ENCODE data around the gene OSBPL10. TPM values are rescaled to one million over a fixed set of nuclear protein-coding genes. Genes with fewer than 3 reads are reported as not detected.

Gene OSBPL10
- total and polyA plus RNA-seq, 2 donors, result 58.0 to 62.4 TPM

DNA sequence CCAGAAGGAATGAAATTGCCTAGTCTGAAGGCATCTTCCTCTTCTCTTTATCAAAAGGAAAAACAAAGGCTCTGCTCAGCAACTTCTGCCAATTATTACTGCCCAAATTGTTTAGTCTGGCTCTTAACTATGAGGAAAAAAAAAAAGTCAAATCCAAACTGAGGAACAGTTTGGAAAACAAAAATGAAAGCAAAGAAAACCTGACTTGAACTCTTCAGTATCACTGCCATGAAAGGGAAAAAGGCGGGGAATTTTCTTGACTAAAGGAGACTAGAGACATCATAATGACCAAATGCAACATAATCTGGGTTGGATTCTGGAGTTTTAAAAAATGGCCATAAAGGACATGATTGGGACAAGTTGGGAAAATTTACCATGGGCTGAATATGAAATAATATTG lies 292.1 kb downstream of the OSBPL10 start:
- Histone ChIP-seq H3K4me1 (ENCODE audit: insufficient read depth) (no peaks in the 10 kb centered on the region), H3K27ac (ENCODE audit: low read depth) (no peak overlapping the region), H3K36me3 (ENCODE audit: insufficient read depth) (no peaks in the 10 kb centered on the region), H3K4me3 (ENCODE audit: low read depth, low read length) (no peak overlapping the region)
- WGBS, result 85% methylated on average over 1 of the region's 1 CpG
- DNase-seq (ENCODE audit: extremely low spot score), result no peak

DNA sequence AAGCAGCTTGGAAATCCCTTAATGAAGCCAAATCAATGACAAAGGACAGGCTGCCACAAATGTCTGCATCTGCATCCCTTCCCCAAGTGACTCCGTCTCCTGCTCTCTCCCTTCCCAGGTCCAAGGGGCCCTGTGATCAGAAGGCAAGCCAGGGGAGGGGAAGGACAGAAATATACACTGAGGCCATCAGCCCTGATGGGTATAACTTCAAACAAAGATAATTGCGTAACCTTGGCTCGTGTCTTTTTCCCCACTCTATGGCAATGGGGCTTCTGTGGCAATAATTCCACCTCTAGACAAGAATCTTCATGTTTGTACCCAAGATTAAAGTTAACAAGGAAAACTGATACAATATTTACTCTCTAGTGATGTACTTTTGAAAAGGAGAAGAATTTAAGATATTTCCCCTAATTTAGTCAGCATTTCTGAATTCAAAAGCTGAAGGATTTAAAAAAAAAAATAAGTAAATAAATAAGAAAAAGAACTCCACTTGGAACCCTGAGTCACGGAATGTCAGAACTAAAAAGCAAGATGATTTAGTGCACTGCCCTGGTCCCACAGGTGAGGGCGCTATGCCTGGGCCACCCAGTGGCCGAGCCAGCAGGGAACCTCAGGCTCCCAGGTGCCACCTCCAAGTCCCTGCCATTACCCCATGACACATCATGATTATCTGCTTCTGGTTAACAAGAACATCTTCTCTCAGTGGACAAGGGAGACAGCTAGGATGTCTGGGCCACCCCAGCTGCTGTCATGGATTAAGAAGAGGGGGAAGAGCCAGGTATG lies 293.9 kb downstream of the OSBPL10 start:
- DNase-seq (ENCODE audit: extremely low spot score), result no peak
- WGBS, result 91% methylated on average over 6 of the region's 6 CpGs

DNA sequence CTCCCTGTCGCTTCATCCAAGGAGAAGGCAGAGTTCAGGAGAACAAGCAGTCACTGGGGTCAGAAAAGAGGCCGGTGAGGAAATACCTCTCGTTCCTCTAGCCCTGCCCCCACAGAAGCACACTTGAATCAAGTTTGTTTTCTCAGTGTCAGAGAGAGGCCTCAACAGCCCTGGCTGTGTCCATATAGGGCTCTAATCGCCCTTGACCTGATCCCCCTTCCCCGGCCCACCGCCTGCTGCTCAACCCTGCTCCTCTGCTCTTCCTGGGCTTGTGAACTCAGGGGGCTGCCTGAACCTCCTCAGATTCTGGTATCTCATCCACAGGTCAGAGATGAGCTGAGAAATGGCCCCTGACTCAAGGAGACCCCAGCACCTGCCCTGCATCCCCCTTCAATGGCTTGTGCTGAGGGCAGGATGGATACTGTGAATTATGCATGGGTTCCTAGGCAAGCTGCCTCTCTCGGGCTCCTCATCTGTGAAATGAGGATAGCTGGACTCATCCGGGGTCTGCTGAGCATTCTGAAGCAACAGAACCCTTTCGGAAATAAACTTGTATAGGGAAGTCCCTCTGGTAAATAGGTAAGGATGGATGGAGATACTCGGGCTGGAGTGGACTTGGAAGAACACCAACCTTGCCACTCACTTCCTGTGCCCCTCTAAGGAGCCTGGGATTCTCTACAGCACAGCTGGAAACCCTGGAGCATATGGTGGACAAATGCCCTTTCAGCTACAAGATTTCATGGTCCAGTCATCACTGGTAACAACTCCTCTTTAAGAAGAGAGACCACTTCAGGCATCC lies 300.8 kb downstream of the OSBPL10 start:
- Histone ChIP-seq H3K27ac (ENCODE audit: low read depth) (no peak overlapping the region), H3K4me1 (ENCODE audit: insufficient read depth) (no peaks in the 10 kb centered on the region), H3K36me3 (ENCODE audit: insufficient read depth) (no peaks in the 10 kb centered on the region), H3K4me3 (ENCODE audit: low read depth, low read length) (no peak overlapping the region)
- 79% methylated on average over 10 of the region's 10 CpGs for WGBS
- no peak for DNase-seq (ENCODE audit: extremely low spot score)

More for the DNA sequence above, 293.9 kb downstream of the OSBPL10 start:
- H3K4me3 ChIP-seq (ENCODE audit: low read depth, low read length), result no peak overlapping the region
- H3K4me1 ChIP-seq (ENCODE audit: insufficient read depth), result no peaks in the 10 kb centered on the region
- H3K36me3 ChIP-seq (ENCODE audit: insufficient read depth), result no peaks in the 10 kb centered on the region
- no peak overlapping the region for H3K27ac ChIP-seq (ENCODE audit: low read depth)

DNA sequence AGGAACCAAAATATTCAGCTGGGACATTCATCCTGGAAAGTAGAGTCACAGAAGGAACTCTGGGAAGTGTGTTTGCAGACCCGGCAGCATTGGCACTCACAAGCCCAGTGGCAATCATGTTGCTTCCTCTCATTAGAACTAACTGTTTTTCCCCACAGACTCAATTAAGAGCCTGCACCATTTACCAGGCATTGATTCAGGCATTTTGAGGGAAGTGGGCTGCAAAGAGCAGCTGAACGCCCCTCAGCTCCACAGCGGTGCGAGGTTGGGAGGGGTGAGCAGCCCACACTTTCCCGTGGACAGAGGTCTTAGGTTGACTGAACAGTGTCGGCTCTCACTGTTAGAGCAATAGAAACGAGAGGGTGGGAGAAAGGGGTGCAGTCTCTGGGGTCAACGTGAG lies 304.5 kb downstream of the OSBPL10 start:
- WGBS, result 76% methylated on average over 8 of the region's 8 CpGs
- H3K36me3 ChIP-seq (ENCODE audit: insufficient read depth), result no peaks in the 10 kb centered on the region
- no peaks in the 10 kb centered on the region for H3K4me1 ChIP-seq (ENCODE audit: insufficient read depth)
- no peak overlapping the region for H3K4me3 ChIP-seq (ENCODE audit: low read depth, low read length)
- no peak for DNase-seq (ENCODE audit: extremely low spot score)
- H3K27ac ChIP-seq (ENCODE audit: low read depth), result no peak overlapping the region

DNA sequence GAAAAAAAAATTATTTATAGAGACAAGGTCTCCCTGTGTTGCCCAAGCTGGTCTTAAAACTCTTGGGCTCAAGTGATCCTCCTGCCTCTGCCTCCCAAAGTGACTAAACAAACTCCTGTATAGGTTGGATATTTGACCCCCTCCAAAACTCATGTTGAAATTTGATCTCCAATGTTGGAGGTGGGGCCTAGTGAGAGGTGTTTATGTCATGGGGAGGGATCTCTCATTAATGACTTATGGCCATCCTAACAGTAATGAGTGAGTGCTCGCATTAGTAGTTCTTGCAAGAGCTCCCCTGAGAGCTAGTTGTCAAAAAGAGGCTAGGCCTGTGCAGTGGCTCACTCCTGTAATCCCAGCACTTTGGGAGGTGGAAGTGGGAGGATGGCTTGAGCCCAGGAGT lies 307.1 kb downstream of the OSBPL10 start:
- no peaks in the 10 kb centered on the region for H3K36me3 ChIP-seq (ENCODE audit: insufficient read depth)

GRCh38 chr3:31671976-31672375 lies 309.1 kb downstream of the OSBPL10 start:
- H3K36me3 ChIP-seq (ENCODE audit: insufficient read depth), result no peaks in the 10 kb centered on the region
- no peak overlapping the region for H3K4me3 ChIP-seq (ENCODE audit: low read depth, low read length)
- no peak for DNase-seq (ENCODE audit: extremely low spot score)
- H3K27ac ChIP-seq (ENCODE audit: low read depth), result no peak overlapping the region
- H3K4me1 ChIP-seq (ENCODE audit: insufficient read depth), result no peaks in the 10 kb centered on the region
- 35% methylated on average over 6 of the region's 6 CpGs for WGBS

More for the DNA sequence above, 307.1 kb downstream of the OSBPL10 start:
- DNase-seq (ENCODE audit: extremely low spot score), result no peak
- no peak overlapping the region for H3K4me3 ChIP-seq (ENCODE audit: low read depth, low read length)
- no peak overlapping the region for H3K27ac ChIP-seq (ENCODE audit: low read depth)
- no peaks in the 10 kb centered on the region for H3K4me1 ChIP-seq (ENCODE audit: insufficient read depth)
- WGBS, result 98% methylated on average over 1 of the region's 1 CpG

GRCh38 chr3:31671451-31671850 lies 309.6 kb downstream of the OSBPL10 start:
- Histone ChIP-seq H3K27ac (ENCODE audit: low read depth) (no peak overlapping the region), H3K36me3 (ENCODE audit: insufficient read depth) (no peaks in the 10 kb centered on the region), H3K4me1 (ENCODE audit: insufficient read depth) (no peaks in the 10 kb centered on the region), H3K4me3 (ENCODE audit: low read depth, low read length) (no peak overlapping the region)
- no peak for DNase-seq (ENCODE audit: extremely low spot score)
- whole genome bisulfite sequencing, result 88% methylated on average over 2 of the region's 2 CpGs

DNA sequence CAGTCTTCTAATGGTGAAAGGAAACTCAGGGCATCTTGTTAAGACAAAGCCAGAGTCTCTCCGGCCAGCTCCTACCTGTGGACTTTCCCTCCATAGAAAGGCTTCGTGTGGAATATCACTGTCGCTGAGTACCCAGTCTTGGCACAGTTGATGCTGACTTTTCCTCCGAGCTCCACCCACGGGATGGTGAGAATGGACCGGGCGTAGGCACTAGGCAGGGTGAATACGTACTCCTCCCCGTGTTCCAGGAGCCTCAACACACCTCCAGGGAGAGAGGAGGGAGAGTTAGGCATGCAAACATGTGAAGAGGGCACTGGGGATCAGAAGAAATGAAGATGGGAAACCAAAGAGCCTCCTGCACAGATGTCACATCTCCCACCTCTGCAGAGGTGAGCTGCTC lies 310.3 kb downstream of the OSBPL10 start:
- WGBS, result 83% methylated on average over 9 of the region's 9 CpGs

DNA sequence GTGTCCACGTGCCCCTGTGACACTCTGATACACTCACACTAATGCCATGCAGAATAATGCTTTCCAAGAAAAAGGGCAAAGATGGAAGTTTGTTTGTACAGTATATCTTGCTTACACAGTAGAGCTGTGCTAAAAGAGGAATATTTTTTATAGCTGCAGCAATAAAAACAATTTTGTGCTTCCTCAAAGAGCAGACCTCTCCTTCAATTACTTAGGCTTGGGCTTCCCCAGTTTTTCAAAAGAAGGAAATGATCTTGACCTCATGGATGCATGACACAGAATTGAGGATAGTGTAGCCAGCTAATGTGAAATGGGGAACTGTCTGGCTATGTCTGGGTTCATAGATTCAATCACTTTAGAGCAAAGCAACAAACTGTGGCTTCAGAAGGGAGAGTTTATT lies 310.9 kb downstream of the OSBPL10 start:
- DNase-seq (ENCODE audit: extremely low spot score), result no peak
- no peaks in the 10 kb centered on the region for H3K4me1 ChIP-seq (ENCODE audit: insufficient read depth)
- no peaks in the 10 kb centered on the region for H3K36me3 ChIP-seq (ENCODE audit: insufficient read depth)
- H3K4me3 ChIP-seq (ENCODE audit: low read depth, low read length), result no peak overlapping the region
- no peak overlapping the region for H3K27ac ChIP-seq (ENCODE audit: low read depth)
- WGBS, result 63% methylated on average over 1 of the region's 1 CpG

More for the DNA sequence above, 310.3 kb downstream of the OSBPL10 start:
- no peak overlapping the region for H3K27ac ChIP-seq (ENCODE audit: low read depth)
- H3K4me3 ChIP-seq (ENCODE audit: low read depth, low read length), result no peak overlapping the region
- no peak for DNase-seq (ENCODE audit: extremely low spot score)
- no peaks in the 10 kb centered on the region for H3K36me3 ChIP-seq (ENCODE audit: insufficient read depth)
- H3K4me1 ChIP-seq (ENCODE audit: insufficient read depth), result no peaks in the 10 kb centered on the region

- no peaks in the 10 kb centered on the region for H3K36me3 ChIP-seq (ENCODE audit: insufficient read depth)
- WGBS, result 87% methylated on average over 4 of the region's 4 CpGs
Measured at GRCh38 chr3:31668242-31668641, 312.8 kb downstream of the OSBPL10 start.

DNA sequence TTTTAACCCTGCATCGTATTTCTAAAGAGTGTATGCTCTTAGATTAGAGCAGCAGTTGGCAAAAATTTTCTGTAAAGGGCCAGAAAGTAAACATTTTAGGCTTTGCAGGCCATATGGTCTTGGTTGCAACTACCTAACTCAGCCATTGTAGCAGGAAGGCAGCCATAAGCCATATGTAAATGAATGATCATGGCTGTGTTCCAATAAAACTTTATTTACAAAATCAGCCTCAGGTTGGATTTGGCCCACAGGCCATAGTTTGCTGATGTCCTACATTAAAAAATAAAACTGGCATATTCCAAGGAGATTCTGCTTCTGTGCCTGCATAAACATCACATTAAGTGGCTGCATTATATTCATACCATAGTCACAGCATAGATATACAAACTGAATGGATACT lies 313.5 kb downstream of the OSBPL10 start:
- Histone ChIP-seq H3K4me1 (ENCODE audit: insufficient read depth) (no peaks in the 10 kb centered on the region), H3K36me3 (ENCODE audit: insufficient read depth) (no peaks in the 10 kb centered on the region), H3K27ac (ENCODE audit: low read depth) (no peak overlapping the region), H3K4me3 (ENCODE audit: low read depth, low read length) (no peak overlapping the region)
- 74% methylated on average over 1 of the region's 1 CpG for WGBS
- no peak for DNase-seq (ENCODE audit: extremely low spot score)

More at GRCh38 chr3:31668242-31668641, 312.8 kb downstream of the OSBPL10 start:
- Histone ChIP-seq H3K4me3 (ENCODE audit: low read depth, low read length) (no peak overlapping the region), H3K4me1 (ENCODE audit: insufficient read depth) (no peaks in the 10 kb centered on the region), H3K27ac (ENCODE audit: low read depth) (no peak overlapping the region)
- DNase-seq (ENCODE audit: extremely low spot score), result no peak

- no peak for DNase-seq (ENCODE audit: extremely low spot score)
- no peaks in the 10 kb centered on the region for H3K36me3 ChIP-seq (ENCODE audit: insufficient read depth)
Measured at GRCh38 chr3:31664031-31664430, 317.0 kb downstream of the OSBPL10 start.

GRCh38 chr3:31661993-31662670 lies 318.9 kb downstream of the OSBPL10 start:
- Histone ChIP-seq H3K36me3 (ENCODE audit: insufficient read depth) (no peaks in the 10 kb centered on the region), H3K4me1 (ENCODE audit: insufficient read depth) (no peaks in the 10 kb centered on the region), H3K27ac (ENCODE audit: low read depth) (no peak overlapping the region), H3K4me3 (ENCODE audit: low read depth, low read length) (no peak overlapping the region)
- 88% methylated on average over 5 of the region's 5 CpGs for WGBS
- DNase-seq (ENCODE audit: extremely low spot score), result no peak

More at GRCh38 chr3:31664031-31664430, 317.0 kb downstream of the OSBPL10 start:
- no peaks in the 10 kb centered on the region for H3K4me1 ChIP-seq (ENCODE audit: insufficient read depth)
- no peak overlapping the region for H3K27ac ChIP-seq (ENCODE audit: low read depth)
- H3K4me3 ChIP-seq (ENCODE audit: low read depth, low read length), result no peak overlapping the region
- 97% methylated on average over 17 of the region's 17 CpGs for WGBS

All from urinary bladder (tissue), 4 donors.